ENCODE results near the gene PRDM2. TPM values are rescaled to one million over a fixed set of nuclear protein-coding genes. Genes with fewer than 3 reads are reported as not detected.
A peak's percentile ranks its signal among the peaks of the same experiment; 100 is the strongest.

Gene PRDM2
- total RNA-seq, 1 experiment from 2014 or later, result 64.2 TPM

GRCh38 chr1:13725714-13726175, 25.8 kb downstream of the PRDM2 start:
- no peaks in the 10 kb centered on the region for H3K9me3 ChIP-seq (ENCODE audit: low read depth, low read length, poor library complexity, severe bottlenecking)
- no peaks in the 10 kb centered on the region for H3K36me3 ChIP-seq (ENCODE audit: insufficient read depth, low read length, poor library complexity, severe bottlenecking)
- DNase-seq (ENCODE audit: low spot score), result peak; percentile 47
- no TSS peak for BruUV-seq (replicated peaks)
- peaks cover 7% of the 10 kb centered on the region for H3K4me1 ChIP-seq (ENCODE audit: insufficient read depth, low read length, poor library complexity, severe bottlenecking)
- intact Hi-C loops (cut with micrococcal nuclease; ENCODE audit: unreplicated experiment), result no loop called here
- ChIA-PET CTCF (no interaction called here), POLR2A (ENCODE audit: low non-redundant PET) (no interaction called here)
- no peak for TF ChIP-seq EZH2 (IDR thresholded peaks at IDR 0.05; ENCODE audit: borderline replicate concordance, low read depth, low read length, poor library complexity, severe bottlenecking)
- TF ChIP-seq, protein P1, sequence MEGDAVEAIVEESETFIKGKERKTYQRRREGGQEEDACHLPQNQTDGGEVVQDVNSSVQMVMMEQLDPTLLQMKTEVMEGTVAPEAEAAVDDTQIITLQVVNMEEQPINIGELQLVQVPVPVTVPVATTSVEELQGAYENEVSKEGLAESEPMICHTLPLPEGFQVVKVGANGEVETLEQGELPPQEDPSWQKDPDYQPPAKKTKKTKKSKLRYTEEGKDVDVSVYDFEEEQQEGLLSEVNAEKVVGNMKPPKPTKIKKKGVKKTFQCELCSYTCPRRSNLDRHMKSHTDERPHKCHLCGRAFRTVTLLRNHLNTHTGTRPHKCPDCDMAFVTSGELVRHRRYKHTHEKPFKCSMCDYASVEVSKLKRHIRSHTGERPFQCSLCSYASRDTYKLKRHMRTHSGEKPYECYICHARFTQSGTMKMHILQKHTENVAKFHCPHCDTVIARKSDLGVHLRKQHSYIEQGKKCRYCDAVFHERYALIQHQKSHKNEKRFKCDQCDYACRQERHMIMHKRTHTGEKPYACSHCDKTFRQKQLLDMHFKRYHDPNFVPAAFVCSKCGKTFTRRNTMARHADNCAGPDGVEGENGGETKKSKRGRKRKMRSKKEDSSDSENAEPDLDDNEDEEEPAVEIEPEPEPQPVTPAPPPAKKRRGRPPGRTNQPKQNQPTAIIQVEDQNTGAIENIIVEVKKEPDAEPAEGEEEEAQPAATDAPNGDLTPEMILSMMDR (conservative IDR thresholded peaks at IDR 0.05; ENCODE audit: low read depth, low read length), result peak; percentile 63
- no peak overlapping the region for H3K27ac ChIP-seq (ENCODE audit: low read depth, low read length, poor library complexity, severe bottlenecking)
- H3K4me3 ChIP-seq (ENCODE audit: low read depth, low read length, poor library complexity, severe bottlenecking), result no peak overlapping the region
- no peaks in the 10 kb centered on the region for H3K27me3 ChIP-seq (replicated peaks; ENCODE audit: insufficient read depth, low read depth, low read length, poor library complexity)

DNA sequence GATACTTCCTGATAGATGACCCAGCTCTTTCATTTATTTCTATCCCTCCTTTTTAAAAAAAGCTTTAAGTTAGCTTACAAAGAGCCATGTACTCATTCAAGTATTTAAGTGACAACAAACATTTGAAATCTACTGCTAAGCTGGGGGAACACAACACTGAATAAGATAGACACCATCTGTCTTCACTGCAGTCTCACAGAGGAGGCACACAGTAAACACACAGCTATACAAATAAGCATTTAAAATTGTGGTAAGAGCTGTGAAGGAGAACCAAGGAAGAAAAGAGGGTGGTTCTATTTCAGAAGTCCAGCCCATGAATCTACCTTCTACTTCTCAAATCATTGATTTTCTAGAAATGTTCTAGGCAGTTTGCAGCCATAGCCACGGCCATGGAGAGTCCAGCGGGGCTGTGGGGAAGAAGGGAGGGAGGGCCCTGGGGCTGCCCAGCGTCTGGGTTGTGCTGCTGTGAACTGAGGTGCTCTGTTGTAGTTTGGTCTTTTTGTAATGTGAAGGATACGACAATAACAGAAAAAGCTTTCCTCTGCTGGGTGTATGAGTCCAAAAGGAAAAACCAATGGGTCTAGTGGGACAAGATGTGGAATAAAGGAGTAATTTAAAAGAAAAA, 28.2 kb downstream of the PRDM2 start:
- no peak overlapping the region for H3K27ac ChIP-seq (ENCODE audit: low read depth, low read length, poor library complexity, severe bottlenecking)
- intact Hi-C loops (cut with micrococcal nuclease; ENCODE audit: unreplicated experiment), result no loop called here
- ChIA-PET POLR2A (ENCODE audit: low non-redundant PET) (no interaction called here), CTCF (no interaction called here)
- TF ChIP-seq, protein P1 (conservative IDR thresholded peaks at IDR 0.05; ENCODE audit: low read depth, low read length), result no peak
- no peak for TF ChIP-seq EZH2 (IDR thresholded peaks at IDR 0.05; ENCODE audit: borderline replicate concordance, low read depth, low read length, poor library complexity, severe bottlenecking)
- DNase-seq (ENCODE audit: low spot score), result no peak
- H3K36me3 ChIP-seq (ENCODE audit: insufficient read depth, low read length, poor library complexity, severe bottlenecking), result no peaks in the 10 kb centered on the region
- no peaks in the 10 kb centered on the region for H3K9me3 ChIP-seq (ENCODE audit: low read depth, low read length, poor library complexity, severe bottlenecking)
- H3K4me1 ChIP-seq (ENCODE audit: insufficient read depth, low read length, poor library complexity, severe bottlenecking), result peaks cover 17% of the 10 kb centered on the region
- H3K4me3 ChIP-seq (ENCODE audit: low read depth, low read length, poor library complexity, severe bottlenecking), result no peak overlapping the region
- no TSS peak for BruUV-seq (replicated peaks)
- no peaks in the 10 kb centered on the region for H3K27me3 ChIP-seq (replicated peaks; ENCODE audit: insufficient read depth, low read depth, low read length, poor library complexity)

DNA sequence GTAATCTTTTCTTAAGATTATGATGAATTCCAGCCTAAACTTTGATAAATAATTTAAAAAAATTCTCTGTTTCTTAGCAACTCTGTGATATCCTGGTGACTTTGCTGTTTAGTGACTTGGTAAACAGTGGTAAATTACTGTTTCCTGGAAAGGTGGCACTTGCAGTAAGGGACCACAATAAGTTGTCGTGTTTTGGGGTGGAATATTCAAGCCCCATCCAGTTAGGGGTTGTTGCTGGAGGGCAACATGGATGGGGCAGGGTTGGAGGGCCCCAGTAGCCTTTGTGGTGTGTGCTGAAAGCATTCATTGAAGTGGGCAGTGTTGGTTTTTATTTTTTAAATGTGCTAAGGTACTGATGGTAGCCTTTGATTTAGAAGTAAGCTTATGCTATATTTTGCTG, 30.3 kb downstream of the PRDM2 start:
- BruUV-seq (replicated peaks), result no TSS peak
- intact Hi-C loops (cut with micrococcal nuclease; ENCODE audit: unreplicated experiment), result no loop called here
- H3K4me3 ChIP-seq (ENCODE audit: low read depth, low read length, poor library complexity, severe bottlenecking), result no peak overlapping the region
- DNase-seq (ENCODE audit: low spot score), result no peak
- H3K27ac ChIP-seq (ENCODE audit: low read depth, low read length, poor library complexity, severe bottlenecking), result no peak overlapping the region
- CTCF ChIA-PET, result interaction anchor here (0.7 kb wide), 1 partner anchor 385 kb away, joined by 4 read pairs; no protein-coding TSS in a partner anchor
- TF ChIP-seq, protein P1 (conservative IDR thresholded peaks at IDR 0.05; ENCODE audit: low read depth, low read length), result no peak
- TF ChIP-seq EZH2 (IDR thresholded peaks at IDR 0.05; ENCODE audit: borderline replicate concordance, low read depth, low read length, poor library complexity, severe bottlenecking), result no peak
- H3K36me3 ChIP-seq (ENCODE audit: insufficient read depth, low read length, poor library complexity, severe bottlenecking), result no peaks in the 10 kb centered on the region
- H3K4me1 ChIP-seq (ENCODE audit: insufficient read depth, low read length, poor library complexity, severe bottlenecking), result peaks cover 22% of the 10 kb centered on the region
- H3K9me3 ChIP-seq (ENCODE audit: low read depth, low read length, poor library complexity, severe bottlenecking), result no peaks in the 10 kb centered on the region
- POLR2A ChIA-PET (ENCODE audit: low non-redundant PET), result no interaction called here
- no peaks in the 10 kb centered on the region for H3K27me3 ChIP-seq (replicated peaks; ENCODE audit: insufficient read depth, low read depth, low read length, poor library complexity)
